Fibroblast of the aortic adventitia (primary cell): ENCODE data around the gene RAC3. TPM values are rescaled to one million over a fixed set of nuclear protein-coding genes. Genes with fewer than 3 reads are reported as not detected.
"Not testable (repeated sequence)": the region's sequence is repeated elsewhere in the genome, so short reads cannot be mapped to it uniquely, and the experiment has no call there.

Source experiments
- DNase-seq: peaks from one replicate; pipeline ENCODE4 v3.0.0-alpha.2; 2010; ENCODE audit warnings: low read depth
- H3K4me3 ChIP-seq: 2 replicates; pipeline ENCODE4 v1.5.1; 2011; ENCODE audit warnings: low read depth, mild to moderate bottlenecking, control low read depth, low read length, moderate library complexity
- total RNA-seq: library from RNA; depleted of rRNA; stranded (reverse); fragments of >200 nt; gene quantifications from 2 replicates; pipeline ENCODE4 v1.2.3, GENCODE V29; 2012; ENCODE audit warnings: low replicate concordance
- TF ChIP-seq, protein P1 (sequence below): IDR thresholded peaks from 2 replicates; pipeline ENCODE4 v1.5.1; 2011; ENCODE audit warnings: mild to moderate bottlenecking, low read length, control low read depth, inconsistent platforms; ENCODE audit not compliant: insufficient read depth

The RAC3 gene
- total RNA-seq, 1 donor = 6.2 TPM

DNA sequence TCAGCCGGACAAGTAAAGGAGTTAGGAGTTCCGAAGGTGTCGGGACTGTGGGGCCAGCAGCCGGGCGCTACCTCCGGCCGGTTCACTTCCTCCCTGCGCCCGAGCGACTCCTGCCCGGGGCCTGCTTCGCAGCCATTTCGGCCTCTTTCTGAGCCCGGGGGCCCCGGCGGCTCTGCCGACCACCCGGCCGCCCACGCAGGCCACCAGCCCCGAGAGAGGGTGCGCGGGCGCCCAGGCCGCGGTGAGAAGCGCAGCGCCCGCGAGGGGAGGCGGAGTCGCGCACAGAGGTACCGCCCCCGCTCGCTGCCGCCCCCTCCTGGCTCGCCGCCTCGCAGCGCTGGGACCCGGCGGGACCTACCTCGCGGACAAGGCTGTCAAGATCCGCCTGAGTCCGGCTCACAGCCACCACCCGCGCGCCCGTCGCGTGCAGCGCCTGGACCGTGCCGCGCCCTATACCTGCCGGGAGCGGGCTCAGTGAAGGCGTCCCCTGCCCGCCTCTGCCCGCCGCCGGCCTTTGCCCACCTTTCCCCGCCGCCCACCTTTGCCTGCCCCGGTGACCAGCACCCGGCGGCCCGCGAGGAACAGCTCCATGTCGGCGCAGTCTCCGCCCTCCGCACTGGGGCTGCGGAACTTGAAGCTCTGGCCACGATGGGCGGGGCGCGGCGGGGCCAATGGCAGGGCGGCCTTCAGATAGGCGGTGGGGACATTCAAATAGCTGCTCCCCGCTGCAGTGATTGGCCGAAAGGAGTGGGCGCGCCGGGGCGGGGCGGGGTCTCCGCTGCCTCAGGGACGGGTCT is 5.8 kb downstream of the RAC3 start, which contains the start of gene DCXR:
DCXR (minus strand) TSS at position 606 of the 797 bp plus-strand sequence; CDS start at position 591, 15 bp downstream.
- DNase-seq = peak; percentile 92
- H3K4me3 ChIP-seq = peak within 1 kb of the TSS; percentile 79
- TF ChIP-seq, protein P1, sequence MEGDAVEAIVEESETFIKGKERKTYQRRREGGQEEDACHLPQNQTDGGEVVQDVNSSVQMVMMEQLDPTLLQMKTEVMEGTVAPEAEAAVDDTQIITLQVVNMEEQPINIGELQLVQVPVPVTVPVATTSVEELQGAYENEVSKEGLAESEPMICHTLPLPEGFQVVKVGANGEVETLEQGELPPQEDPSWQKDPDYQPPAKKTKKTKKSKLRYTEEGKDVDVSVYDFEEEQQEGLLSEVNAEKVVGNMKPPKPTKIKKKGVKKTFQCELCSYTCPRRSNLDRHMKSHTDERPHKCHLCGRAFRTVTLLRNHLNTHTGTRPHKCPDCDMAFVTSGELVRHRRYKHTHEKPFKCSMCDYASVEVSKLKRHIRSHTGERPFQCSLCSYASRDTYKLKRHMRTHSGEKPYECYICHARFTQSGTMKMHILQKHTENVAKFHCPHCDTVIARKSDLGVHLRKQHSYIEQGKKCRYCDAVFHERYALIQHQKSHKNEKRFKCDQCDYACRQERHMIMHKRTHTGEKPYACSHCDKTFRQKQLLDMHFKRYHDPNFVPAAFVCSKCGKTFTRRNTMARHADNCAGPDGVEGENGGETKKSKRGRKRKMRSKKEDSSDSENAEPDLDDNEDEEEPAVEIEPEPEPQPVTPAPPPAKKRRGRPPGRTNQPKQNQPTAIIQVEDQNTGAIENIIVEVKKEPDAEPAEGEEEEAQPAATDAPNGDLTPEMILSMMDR = peak; percentile 50

DNA sequence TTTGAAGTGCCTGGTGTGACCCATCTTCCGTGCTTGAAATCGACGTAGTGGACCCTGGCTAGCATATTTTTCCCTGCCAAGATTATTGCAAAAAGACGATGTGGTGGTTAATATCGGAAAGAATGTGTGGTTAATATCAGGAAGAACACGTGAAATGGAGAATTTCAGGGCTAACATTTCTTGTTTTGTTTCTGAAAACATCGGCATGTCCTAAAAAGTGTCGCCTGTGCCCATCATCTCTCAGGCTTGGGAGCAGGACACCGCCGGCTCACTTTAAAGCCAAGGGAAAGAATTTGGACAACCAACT is 6.4 kb downstream of the RAC3 start:
- TF ChIP-seq, protein P1 = no peak
- peak overlapping the region; percentile 63 for H3K4me3 ChIP-seq
- no peak for DNase-seq

DNA sequence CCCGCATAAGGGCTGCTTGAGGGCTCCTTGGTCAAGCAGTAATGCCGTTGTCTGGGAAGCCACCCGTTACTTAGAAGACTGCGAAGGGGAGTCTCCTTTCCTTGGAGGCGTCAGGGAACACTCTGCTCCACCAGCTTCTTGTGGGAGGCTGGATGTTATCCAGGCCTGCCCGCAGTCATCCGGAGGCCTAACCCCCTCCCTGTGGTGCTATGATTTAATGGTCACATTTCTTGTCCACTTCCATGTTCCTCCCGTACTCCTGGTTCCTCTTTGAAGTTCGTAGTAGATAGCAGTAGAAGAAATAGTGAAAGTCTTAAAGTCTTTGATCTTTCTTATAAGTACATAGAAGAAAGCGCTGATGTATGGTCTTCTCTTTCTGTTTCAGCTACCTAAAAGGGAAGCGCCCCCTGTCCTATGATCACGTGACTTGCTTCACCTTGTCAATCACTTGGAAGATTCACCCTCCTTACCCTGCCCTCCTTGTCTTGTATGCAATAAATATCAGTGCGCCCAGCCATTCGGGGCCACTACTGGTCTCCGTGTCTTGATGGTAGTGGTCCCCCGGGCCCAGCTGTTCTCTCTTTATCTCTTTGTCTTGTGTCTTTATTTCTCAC is 7.4 kb downstream of the RAC3 start:
- not testable (repeated sequence) for DNase-seq, H3K4me3 ChIP-seq

DNA sequence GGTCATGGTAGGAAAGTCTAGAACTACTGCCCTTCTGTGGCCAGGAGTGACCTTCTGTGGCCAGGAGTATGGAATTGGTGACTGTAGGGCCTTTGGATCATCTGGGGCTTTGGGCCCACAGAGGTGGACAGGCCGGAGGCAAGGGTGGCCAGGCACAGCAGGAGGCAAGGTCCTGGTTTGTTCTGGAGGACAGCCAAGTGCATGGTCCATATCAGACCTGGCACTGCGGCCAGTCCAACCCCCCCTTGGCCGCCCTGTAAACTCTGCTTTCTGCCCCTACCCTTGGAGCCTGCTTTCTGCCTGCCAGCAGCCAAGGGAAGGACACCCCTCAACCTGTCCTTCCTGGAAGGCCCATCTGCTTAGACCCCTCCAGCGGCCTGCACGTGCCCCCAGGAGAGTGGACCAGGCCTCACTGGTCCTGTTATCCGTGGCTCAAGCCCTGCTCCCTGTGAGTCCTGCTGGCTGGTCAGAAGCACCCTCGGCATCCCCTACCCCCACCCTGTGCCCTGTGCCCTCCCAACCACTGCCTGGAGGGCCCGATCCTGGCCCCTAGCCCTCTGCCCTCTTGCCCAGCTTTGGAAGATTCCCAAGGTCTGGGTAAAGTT is 8.3 kb downstream of the RAC3 start:
- DNase-seq = no peak
- TF ChIP-seq, protein P1 = no peak
- no peak overlapping the region for H3K4me3 ChIP-seq

DNA sequence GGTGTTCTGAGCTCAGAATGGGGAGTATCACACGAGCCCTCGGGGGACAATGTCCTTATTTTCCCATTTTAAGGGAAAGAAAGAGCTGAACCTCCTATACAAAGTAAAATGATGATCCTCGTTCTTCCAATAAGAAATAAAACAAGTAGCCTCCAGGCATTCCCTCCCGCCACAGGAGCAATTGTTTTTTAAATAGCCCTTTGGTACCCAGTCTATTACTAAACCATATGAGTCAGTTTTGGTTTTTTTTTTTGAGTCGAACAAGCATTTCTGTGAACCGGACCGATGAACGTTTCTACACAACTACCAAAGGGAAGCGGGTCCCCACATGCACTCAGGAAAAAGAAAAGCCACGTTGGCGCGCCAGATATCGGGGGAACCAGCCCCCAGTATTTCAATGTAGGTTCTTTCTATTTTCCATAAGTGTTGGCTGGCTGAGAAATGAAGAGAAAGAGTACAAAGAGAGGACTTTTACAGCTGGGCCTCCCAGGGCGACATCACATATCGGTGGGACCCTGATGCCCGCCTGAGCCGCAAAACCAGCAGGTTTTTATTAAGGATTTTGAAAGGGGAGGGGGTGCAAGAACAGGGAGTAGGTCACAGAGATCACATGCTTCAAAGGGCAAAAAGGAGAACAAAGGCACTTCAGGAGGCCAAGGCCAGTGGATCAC is 9.8 kb downstream of the RAC3 start:
- TF ChIP-seq, protein P1 = no peak
- no peak for DNase-seq
- H3K4me3 ChIP-seq = no peak overlapping the region

DNA sequence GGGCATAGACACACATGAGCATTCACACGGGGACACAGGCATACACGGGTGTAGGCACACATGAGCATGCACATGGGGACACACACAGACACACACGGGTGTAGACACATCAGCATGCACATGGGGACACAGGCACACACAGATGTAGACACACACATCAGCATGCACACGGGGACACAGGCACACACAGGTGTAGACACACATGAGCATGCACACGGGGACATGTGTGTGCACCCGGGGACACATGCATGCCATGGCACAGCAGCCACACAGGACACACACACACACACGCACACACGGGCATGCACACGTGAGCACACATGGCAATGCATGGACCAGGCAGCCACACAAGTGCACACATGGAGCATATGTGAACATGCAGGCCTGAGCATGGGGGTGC is 11.2 kb downstream of the RAC3 start:
- TF ChIP-seq, protein P1 = no peak
- no peak for DNase-seq
- no peak overlapping the region for H3K4me3 ChIP-seq

DNA sequence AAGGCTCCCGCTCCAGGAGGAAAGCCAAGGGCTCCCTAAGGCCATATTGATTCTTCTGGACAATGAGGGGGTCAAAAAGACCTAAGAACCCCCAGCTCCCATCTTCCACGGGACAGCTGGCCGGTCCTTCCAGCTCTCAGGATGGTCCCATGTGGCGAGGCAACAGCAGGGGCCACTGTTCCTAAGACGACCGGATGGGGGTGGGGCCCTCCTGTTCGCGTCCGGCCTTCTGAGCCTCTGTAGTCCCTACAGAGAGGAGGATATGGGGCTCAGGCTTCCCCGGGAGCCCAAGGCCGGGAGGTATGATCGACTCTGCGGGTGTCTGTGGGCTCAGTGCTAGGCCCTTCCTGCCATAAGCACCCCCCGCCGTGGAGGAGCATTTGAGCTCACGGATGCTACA is 12.0 kb downstream of the RAC3 start:
- H3K4me3 ChIP-seq = no peak overlapping the region
- DNase-seq = no peak
- TF ChIP-seq, protein P1 = no peak
